Right renal pelvis (tissue), 4 donors: ENCODE results near the gene MRPL1. TPM values are rescaled to one million over a fixed set of nuclear protein-coding genes. Genes with fewer than 3 reads are reported as not detected.
A peak's percentile ranks its signal among the peaks of the same experiment; 100 is the strongest.
"Not testable (repeated sequence)": the region's sequence is repeated elsewhere in the genome, so short reads cannot be mapped to it uniquely, and the experiment has no call there.

ENCODE experiments used
- DNase-seq, 4 donors: peaks; one replicate each; pipeline ENCODE4 v3.0.0-alpha.2; 2013; ENCODE audit warnings: low read depth in 4 of 4, low spot score in 3 of 4, missing footprints in 1 of 4
- polyA plus RNA-seq, 4 donors: library from polyadenylated mRNA; unstranded; fragments of 120-200 nt; gene quantifications; one replicate each; pipeline ENCODE4 v1.2.1, GENCODE V29; 2013; ENCODE audit not compliant: insufficient read length in 4 of 4

The MRPL1 gene
- polyA plus RNA-seq, 4 donors: 56.3 to 62.0 (median 59.0) TPM

DNA sequence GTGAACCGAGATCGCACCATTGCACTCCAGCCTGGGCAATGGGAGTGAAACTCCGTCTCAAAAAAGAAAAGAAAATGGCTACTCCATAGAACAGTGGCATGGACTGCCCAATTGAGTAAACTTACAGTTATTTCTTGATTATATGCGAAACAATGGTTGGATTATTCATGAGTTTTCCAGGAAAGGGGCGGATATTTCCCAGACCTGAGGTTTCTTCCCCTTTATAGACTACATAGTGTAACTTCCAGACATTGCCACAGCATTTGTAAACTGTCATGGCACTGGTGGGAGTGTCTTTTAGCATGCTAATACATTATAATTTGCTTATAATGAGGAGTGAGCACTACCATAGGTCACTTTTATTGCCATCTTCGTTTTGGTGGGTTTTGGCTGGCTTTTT lies 14.1 kb upstream of the MRPL1 start:
- DNase-seq: no peak

DNA sequence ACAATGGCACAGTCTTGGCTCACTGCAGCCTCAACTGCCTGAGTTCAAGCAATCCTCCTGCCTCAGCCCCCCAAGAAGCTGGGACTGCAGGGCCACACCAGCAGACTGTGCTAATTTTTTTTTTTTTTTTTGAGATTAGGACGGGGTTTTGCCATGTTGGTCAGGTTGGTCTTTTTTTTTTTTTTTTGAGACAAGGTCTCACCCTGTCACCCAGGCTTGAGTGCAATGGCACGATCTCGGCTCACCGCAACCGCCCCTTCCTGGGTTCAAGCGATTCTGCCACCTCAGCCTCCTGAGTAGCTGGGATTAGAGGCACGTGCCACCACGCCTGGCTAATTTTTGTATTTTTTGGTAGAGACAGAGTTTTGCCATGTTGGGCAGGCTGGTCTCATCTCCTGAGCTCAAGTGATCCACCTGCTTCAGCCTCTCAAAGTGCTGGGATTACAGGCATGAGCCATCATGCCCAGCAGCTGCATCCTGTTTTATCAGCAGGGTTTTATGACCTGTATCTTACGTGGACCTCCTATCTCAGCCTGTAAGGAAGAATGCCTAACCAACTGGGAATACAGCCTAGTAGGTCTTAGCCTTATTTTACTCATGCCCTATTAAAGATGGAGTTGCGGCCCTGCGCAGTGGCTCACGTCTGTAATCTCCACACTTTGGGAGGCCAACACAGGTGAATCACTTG lies 13.2 kb upstream of the MRPL1 start:
- DNase-seq: no peak

DNA sequence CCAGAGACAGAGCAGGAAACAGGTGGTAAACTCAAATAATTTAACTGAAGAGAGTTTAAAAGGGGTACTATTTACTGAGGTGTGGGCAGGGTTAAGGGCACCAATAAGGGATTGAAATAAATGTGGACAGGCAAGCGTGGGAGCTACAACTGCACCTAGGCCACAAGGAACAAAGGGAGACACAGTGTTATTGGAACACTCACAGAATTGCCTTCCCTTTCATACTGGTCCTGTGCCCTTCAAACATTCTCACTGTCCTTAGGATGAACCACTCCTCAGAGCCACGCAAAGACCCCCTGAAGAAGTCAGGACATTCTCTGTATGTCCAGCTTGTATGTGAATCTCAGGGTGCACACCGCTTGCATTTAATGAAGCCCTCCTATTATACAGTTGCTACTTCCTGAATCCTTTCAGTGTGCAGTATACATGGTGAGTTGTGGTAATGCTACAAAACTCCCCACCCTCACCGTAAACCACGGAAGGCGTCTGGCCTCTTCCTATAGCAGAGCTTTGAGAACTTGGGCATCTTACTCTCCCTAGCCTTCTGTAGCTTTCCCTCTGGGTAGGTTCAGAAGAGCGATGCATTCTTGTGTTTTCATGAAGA lies 9.6 kb upstream of the MRPL1 start:
- no peak for DNase-seq

DNA sequence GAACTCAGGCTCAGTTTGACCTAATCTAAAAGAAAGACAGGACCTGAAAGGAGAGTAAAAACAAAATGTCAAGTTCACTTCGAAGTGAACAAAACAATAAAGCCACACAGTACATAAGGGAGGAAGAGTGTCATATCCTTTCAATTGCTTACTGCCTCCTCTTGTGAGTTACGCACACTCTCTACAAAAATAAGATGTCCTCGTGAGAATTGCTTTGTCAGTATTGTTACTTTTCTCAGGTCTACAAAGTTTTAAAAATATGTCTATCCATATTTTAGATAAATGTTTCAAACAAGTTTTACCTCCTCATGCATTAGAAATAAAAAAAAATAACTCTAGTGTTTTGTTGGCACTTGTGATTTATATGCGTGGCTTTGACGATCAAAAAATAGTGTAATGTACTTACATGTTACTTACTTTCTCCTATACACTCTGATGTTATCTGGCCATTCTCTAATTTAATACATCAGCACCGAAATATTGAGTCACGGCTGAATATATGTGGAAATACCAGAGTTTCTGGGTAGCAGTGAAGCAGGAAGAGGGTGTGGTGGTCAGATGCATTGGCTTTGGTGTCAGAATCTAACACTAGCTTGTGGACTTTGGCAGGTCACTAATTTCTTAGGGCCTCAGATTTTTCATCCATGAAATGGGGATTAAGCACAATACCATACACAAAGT lies 8.1 kb upstream of the MRPL1 start:
- no peak for DNase-seq

DNA sequence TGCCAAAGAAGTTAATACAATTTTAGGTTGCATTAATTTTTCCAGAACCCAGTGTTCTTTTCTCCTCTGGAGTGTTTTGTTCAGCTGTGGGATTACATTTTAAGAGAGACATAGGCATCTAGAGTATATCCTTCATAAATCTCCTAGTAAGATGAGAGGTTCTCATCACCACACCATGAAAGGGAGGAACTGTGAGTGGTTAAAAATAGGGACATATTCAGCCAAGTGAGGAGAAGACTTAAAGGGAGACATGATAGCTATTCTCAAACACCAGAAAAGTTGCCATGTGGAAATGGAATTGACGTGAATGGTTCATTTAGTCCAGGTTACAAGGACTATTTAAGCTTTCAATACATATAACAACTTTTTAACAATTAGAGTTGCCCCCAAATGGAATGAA lies 6.5 kb upstream of the MRPL1 start:
- no peak for DNase-seq

DNA sequence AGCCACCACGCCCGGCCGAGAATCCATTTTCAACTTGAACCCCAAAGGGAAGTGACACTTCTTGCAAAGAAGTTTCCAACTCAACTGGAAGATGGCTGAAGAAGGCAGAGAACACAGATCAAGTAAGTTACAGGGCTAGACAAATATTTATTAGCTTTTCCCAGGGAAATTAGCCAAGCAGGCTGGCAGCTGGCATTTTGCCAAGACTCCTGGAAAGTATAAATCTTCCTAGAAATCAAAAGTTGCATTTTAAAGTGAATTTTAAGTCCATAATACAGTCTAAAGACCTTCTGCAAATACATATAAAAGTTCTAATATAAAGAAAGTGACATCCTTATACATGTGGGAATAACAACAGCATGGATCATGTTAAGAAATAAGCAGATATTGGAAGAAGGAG lies 3.4 kb upstream of the MRPL1 start:
- DNase-seq: no peak

DNA sequence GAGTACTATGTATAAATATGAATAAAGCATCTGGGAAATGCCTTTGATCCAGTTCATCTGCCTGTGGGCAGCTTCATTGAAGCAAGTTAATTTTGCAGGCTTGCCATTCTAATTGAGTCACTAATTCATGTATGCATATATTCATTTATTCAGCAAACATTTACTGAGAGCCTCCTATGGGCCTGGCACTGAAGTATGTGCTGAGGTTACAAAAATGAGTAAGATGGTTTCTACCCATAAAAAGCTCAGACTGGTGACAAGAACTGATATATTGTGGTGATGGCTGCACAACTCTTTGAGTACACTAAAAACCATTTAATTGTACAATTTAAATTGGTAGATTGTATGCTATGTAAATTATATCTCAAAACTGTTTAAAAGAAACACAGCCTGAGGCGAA lies 1.1 kb upstream of the MRPL1 start:
- DNase-seq: peak in 1 of 4 donors; percentile 14

DNA sequence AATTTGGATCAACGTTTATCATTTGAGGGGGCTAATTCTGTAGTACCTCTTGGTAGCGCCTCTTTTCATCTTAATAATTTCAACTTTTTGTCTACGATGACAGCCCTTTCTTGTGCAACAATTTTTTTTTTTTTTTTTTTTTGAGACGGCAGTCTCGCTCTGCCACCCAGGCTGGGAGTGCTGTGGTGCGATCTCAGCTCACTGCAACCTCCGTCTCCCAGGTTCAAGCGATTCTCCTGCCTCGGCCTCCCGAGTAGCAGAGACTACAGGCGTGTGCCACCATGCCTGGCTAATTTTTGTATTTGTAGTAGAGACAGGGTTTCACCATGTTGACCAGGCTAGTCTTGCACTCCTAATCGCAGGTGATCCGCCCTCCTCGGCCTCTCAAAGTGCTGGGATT lies 711 bp downstream of the MRPL1 start:
- DNase-seq: not testable (repeated sequence)

DNA sequence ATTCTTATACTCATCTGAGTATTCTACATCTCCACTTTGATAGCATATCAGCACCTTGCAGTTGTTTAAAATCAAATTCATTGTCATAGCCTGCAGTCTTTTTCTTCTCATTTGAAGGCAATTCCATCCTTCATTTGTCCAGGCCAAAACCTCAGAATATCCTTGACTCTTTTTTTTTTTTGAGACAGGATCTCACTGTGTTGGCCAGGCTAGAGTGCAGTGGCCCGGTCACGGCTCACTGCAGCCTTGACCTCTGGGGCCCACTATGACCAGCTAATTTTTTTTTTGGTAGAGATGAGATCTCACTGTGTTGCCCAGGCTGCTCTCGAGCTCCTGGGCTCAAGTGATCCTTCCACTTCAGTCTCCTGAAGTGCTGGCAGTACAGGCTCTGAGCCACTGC lies 2.6 kb downstream of the MRPL1 start:
- DNase-seq: no peak

DNA sequence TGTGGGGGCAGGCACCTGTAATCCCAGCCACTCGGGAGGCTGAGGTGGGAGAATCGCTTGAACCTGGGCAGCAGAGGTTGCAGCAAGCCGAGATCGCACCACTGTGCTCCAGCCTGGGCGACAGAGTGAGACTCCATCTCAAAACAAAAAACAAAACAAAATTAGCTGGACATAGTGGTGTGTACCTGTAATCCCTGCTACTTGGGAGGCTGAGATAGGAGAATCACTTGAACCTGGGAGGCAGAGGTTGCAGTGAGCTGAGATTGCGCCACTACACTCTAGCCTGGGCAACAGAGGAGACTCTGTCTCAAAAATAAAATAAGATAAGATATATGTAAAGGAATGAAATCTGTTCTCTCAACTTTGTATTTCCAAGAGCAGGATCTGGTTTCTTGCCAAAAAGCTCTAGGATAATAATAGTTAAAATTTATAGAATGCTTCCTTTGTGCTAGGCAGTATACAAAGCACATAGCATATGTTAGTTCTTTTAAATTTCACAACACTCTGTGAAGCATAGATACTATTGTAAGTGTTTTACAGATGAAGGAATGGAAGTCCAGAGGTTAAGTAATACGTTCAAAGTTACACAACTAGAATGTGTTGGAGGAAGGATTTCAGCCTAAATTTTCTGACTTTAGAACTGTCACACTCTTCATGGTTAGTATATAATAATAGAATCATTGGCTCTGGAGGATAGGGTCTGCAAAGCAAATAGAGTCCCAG lies 10.3 kb downstream of the MRPL1 start:
- no peak for DNase-seq

DNA sequence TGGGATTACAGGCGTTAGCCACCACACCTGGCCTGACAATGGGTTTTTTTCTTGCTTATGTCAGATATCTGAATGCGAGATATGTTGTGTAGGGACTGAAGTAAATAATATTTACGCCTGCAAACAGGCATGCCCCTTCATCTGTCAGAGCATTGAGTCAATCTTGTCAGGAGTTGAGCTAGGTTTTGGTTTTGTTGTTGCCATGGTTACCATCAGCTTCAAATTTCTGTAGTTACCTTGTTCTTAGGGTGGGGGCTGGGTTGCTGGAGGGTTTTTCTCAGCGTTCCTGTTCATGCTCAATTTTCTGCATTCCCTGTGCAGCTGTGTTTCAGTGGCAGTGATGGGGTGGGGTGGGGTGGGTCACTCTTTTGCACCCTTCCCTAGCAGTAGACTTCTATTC lies 14.5 kb downstream of the MRPL1 start:
- DNase-seq: no peak

DNA sequence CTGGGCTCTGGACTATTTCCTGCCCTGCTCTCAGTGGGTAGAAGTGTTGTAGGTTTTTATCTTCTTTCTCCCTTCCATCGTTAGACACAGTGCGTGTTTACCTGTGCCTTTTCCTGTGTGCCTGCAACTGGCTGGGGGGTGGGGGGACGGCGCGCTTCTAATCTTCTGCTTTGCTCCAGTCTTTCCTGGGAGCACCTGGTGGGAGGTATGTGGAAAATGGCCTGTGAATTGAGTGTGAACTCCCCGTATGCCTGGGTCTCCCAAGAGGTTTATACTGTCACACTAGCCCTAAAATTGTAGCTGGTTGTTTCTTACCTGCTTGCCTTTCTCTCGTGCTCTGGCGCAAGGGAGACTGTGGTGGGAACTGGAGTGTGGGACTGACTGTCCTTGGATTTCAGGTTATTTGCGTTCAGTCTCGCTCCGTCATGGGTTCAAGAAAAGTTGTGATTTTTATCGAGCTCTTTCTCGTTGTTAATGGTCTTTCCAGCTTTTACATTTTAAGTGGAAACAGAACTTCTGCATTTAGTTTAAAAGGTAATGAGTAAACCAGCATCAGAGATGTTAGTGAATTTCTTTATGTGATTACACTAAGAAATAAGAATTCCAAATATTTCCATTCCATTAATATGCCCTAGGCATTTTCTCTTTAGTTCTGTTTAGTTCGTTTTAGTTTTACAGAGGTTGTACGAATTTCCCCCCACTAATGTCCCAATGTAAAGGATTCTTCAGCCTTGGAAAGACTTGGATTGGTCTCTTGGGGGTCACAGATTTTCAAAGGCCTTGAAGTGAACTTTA lies 15.3 kb downstream of the MRPL1 start:
- DNase-seq: no peak

DNA sequence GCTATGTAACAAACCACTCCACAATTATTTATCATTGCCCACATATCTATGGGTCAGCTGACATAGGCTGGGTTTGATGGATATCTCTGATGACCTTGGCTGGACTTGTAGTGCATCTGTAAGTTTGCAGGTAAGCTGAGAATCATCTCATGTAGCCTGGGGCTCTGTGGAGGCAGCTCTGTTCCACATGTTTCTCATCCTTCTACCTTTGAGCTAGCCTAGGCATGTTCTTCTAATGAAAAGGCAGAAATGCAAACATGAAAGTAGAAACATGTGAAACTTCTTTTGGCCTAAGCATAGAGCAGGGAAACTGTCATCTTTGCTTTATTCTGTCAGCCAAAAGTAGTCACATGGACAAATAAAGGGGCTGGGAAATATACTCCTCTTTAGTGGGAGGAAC lies 18.2 kb downstream of the MRPL1 start:
- DNase-seq: no peak

DNA sequence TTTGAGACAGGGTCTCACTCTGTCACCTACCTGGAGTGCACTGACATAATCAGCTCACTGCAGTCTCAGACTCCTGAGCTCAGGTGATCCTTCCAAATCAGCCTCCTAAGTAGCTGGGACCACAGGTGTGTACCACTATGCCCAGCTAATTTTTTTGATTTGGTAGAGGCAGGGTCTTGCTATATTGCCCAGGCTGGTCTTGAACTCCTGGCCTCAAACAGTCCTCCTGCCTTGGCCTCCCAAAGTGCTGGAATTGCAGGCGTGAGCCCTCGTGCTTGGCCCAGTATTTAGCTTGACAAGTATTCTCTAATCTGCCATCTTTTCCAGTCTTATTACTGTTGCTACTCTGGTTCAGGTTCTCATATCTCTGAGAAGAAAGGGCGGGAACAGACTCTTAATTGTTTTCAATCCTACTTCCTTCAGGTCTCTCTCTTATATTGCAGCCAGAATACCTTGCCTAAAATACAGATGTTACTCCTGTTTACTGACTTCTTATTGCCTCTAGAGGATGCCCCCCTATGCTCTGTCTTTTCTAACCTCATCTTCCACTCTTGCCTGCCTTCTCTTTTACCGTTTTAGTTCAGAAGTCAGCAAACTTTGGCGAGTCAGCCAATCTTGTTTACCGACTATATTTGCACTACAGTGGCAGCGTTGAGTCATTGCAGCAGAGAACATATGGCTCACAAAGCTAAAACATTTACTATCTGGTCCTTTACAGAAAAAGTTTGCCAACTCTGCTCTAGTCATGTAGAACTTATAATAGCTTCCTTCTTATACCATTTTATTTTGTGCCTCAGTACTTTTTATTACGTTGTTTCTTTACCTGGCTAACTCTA lies 19.0 kb downstream of the MRPL1 start:
- no peak for DNase-seq

DNA sequence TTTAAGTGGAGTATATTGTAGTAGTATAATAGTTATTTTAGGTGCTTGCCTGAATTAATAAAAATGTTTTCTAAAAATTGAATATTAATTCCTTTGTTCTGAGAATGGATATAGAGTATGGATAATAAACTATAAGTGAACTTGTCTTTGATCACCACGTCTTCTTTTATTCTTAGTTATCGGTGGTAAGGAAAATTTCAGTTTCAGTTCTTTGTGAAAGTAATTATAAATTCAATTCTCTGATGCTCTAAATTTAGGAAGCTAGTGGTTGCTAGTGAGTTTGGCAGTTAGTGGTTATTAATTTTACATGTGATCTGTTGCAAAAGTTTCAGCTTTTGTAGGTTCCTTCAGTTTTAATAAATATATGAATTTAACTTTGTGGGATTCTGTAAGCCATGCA lies 30.8 kb downstream of the MRPL1 start:
- no peak for DNase-seq

DNA sequence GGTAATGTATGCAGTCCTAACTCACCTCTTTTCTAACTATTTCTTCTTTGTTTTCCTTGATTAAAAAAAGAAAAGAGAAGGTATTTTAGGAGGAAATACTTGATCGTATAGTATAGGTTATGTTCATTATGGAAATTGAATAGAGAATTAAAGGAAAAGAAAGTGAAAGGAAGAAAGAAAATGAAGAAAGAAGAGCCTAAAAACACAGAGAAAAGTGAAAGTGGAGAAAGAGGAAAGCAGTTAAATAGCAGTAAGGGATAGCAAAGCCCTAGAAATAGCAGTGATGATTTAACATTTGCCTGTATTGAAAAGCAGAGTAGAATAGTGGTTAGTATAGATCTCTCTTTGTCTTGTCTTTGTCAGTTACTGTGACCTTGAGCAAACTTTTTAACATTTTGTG lies 37.0 kb downstream of the MRPL1 start:
- no peak for DNase-seq

DNA sequence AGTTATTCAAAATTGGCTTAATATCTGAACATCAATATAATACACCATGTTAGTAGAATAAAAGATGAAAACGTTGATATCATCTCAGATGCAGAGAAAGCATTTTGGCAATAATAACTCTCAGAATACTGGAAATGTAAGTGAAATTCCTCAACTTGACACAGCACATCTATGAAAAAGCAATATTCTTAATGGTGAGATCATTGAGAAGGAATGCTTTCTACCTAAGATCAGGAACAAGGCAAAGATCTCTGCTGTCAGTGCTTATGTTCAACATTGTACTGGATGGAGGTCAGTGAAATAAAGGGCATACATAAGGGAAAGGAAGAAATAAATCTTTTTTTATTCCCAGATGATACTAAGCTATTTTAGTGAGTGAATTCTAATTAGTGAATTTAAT lies 40.6 kb downstream of the MRPL1 start:
- no peak for DNase-seq

DNA sequence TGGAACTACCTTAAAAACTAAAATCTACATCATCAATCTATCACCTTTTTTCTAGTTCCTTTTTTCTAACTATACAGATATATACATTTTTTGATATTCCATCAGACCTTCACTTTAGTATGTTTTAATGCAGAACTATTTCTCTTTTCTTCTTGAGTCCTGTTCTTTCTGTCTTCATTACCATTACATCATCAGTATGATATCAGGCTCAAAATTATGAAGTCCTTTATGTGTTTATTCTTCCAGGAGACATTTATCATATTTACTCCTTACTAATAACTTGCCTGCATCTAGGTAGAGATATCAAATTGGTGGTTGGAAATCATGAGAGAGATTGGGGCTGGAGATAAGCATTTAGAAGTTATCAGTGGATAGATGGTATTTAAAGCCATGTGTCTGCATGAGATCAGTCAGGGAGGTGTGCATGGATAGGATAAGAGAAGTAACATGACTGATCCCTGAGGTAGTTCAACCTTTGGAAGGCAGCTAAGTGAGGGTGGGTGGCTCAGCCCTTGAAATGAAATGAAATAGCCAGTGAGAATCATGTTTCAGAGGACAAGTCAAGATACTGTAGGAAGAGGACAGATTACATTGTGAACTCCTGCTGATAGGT lies 43.1 kb downstream of the MRPL1 start:
- no peak for DNase-seq

DNA sequence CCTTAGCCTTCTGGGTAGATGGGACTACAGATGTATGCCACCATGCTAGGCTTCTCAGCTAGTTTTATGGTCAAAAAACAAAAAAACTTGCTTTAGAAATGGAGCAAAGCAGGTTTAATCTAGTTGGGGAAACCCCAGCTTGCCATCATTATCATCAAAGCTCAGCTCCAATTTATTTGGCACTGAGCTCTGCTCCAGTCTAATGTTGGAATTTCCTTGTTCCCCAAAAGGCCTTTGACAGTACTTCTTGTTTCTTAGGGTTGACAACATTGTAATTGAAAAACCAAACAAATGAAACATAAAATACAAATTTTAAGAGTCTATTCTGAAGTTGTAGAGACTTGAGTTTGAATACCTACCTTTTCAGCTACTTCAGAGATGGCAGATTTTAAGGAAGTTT lies 48.0 kb downstream of the MRPL1 start:
- no peak for DNase-seq
